ENCODE data around the gene TLR9.

TLR9 gene

GRCh38 chr3:52232279-52233107 lies 7.0 kb upstream of the TLR9 start:
- Histone ChIP-seq H3K4me2 (no peak overlapping the region), H3K4me3 (IDR thresholded peaks at IDR 0.05; ENCODE audit: insufficient read depth, low read depth, low read length) (no peak overlapping the region), H3K79me2 (ENCODE audit: insufficient read depth, low read depth) (no peaks in the 10 kb centered on the region), H2AFZ (ENCODE audit: low read depth) (no peak overlapping the region), H3K9ac (no peak overlapping the region), H3K36me3 (ENCODE audit: insufficient read depth) (no peaks in the 10 kb centered on the region), H4K20me1 (ENCODE audit: insufficient read depth) (no peaks in the 10 kb centered on the region), H3K27me3 (ENCODE audit: insufficient read depth, low read depth) (no peaks in the 10 kb centered on the region), H3K4me1 (ENCODE audit: low read depth, poor library complexity, severe bottlenecking) (peaks cover 5% of the 10 kb centered on the region), H3K27ac (no peak overlapping the region)
- TF ChIP-seq CTCF (conservative IDR thresholded peaks at IDR 0.05; ENCODE audit: low read depth, low read length): no peak

- Histone ChIP-seq H3K27me3 (ENCODE audit: insufficient read depth, low read depth) (no peaks in the 10 kb centered on the region), H4K20me1 (ENCODE audit: insufficient read depth) (no peaks in the 10 kb centered on the region), H3K4me1 (ENCODE audit: low read depth, poor library complexity, severe bottlenecking) (peaks cover 10% of the 10 kb centered on the region), H2AFZ (ENCODE audit: low read depth) (no peak overlapping the region), H3K27ac (no peak overlapping the region), H3K4me2 (no peak overlapping the region), H3K79me2 (ENCODE audit: insufficient read depth, low read depth) (no peaks in the 10 kb centered on the region), H3K4me3 (IDR thresholded peaks at IDR 0.05; ENCODE audit: insufficient read depth, low read depth, low read length) (no peak overlapping the region), H3K9ac (no peak overlapping the region), H3K36me3 (ENCODE audit: insufficient read depth) (no peaks in the 10 kb centered on the region)
- TF ChIP-seq CTCF (conservative IDR thresholded peaks at IDR 0.05; ENCODE audit: low read depth, low read length): peak; percentile 70
Observed at GRCh38 chr3:52231502-52232278, 6.2 kb upstream of the TLR9 start.

GRCh38 chr3:52230889-52231499 lies 5.5 kb upstream of the TLR9 start:
- H3K4me2 ChIP-seq: no peak overlapping the region
- no peak overlapping the region for H2AFZ ChIP-seq (ENCODE audit: low read depth)
- no peaks in the 10 kb centered on the region for H3K79me2 ChIP-seq (ENCODE audit: insufficient read depth, low read depth)
- no peak for TF ChIP-seq CTCF (conservative IDR thresholded peaks at IDR 0.05; ENCODE audit: low read depth, low read length)
- no peaks in the 10 kb centered on the region for H3K36me3 ChIP-seq (ENCODE audit: insufficient read depth)
- H3K4me3 ChIP-seq (IDR thresholded peaks at IDR 0.05; ENCODE audit: insufficient read depth, low read depth, low read length): no peak overlapping the region
- peaks cover 11% of the 10 kb centered on the region for H3K4me1 ChIP-seq (ENCODE audit: low read depth, poor library complexity, severe bottlenecking)
- no peak overlapping the region for H3K27ac ChIP-seq
- H3K27me3 ChIP-seq (ENCODE audit: insufficient read depth, low read depth): no peaks in the 10 kb centered on the region
- no peaks in the 10 kb centered on the region for H4K20me1 ChIP-seq (ENCODE audit: insufficient read depth)
- no peak overlapping the region for H3K9ac ChIP-seq

- TF ChIP-seq CTCF (conservative IDR thresholded peaks at IDR 0.05; ENCODE audit: low read depth, low read length): no peak
- H3K4me3 ChIP-seq (IDR thresholded peaks at IDR 0.05; ENCODE audit: insufficient read depth, low read depth, low read length): no peak overlapping the region
- peaks cover 17% of the 10 kb centered on the region for H3K4me1 ChIP-seq (ENCODE audit: low read depth, poor library complexity, severe bottlenecking)
- no peak overlapping the region for H3K4me2 ChIP-seq
- H3K9ac ChIP-seq: no peak overlapping the region
- H3K27ac ChIP-seq: no peak overlapping the region
- H4K20me1 ChIP-seq (ENCODE audit: insufficient read depth): no peaks in the 10 kb centered on the region
- no peaks in the 10 kb centered on the region for H3K36me3 ChIP-seq (ENCODE audit: insufficient read depth)
- H3K27me3 ChIP-seq (ENCODE audit: insufficient read depth, low read depth): no peaks in the 10 kb centered on the region
- H2AFZ ChIP-seq (ENCODE audit: low read depth): no peak overlapping the region
- no peaks in the 10 kb centered on the region for H3K79me2 ChIP-seq (ENCODE audit: insufficient read depth, low read depth)
Observed at GRCh38 chr3:52230461-52230860, 5.0 kb upstream of the TLR9 start.

Measured in KMS-11 (cell line).